ENCODE results near the gene TBL2.
A peak's percentile ranks its signal among the peaks of the same experiment; 100 is the strongest.
"Not testable (repeated sequence)": the region's sequence is repeated elsewhere in the genome, so short reads cannot be mapped to it uniquely, and the experiment has no call there.

The TBL2 gene

GRCh38 chr7:73569042-73569608 is 9.3 kb downstream of the TBL2 start:
- DNase-seq, result no peak

- DNase-seq, result no peak
These were observed 10.3 kb downstream of the TBL2 start for GRCh38 chr7:73567846-73568685.

GRCh38 chr7:73567140-73567539 is 11.2 kb downstream of the TBL2 start:
- DNase-seq, result no peak

- not testable (repeated sequence) for DNase-seq
These were observed 11.9 kb downstream of the TBL2 start for GRCh38 chr7:73566431-73566830.

- peak; percentile 16 for DNase-seq
These were observed 12.6 kb downstream of the TBL2 start for GRCh38 chr7:73565675-73566340.

- no peak for DNase-seq
These were observed 18.1 kb downstream of the TBL2 start for GRCh38 chr7:73560109-73560835.

GRCh38 chr7:73557397-73558257 is 20.8 kb downstream of the TBL2 start, which contains the start of gene BCL7B:
TSS of gene BCL7B (minus strand) at chr7:73557690. CDS start at chr7:73557578, 112 bp downstream.
- peak; percentile 83 for DNase-seq

GRCh38 chr7:73557108-73557396 is 21.3 kb downstream of the TBL2 start:
- DNase-seq, result peak; percentile 92

- DNase-seq, result no peak
These were observed 21.9 kb downstream of the TBL2 start for GRCh38 chr7:73556208-73557107.

- no peak for DNase-seq
These were observed 22.9 kb downstream of the TBL2 start for GRCh38 chr7:73555411-73555982.

GRCh38 chr7:73550093-73550492 is 28.3 kb downstream of the TBL2 start:
- DNase-seq, result not testable (repeated sequence)

GRCh38 chr7:73549176-73549575 is 29.2 kb downstream of the TBL2 start:
- no peak for DNase-seq

- no peak for DNase-seq
These were observed 30.5 kb downstream of the TBL2 start for GRCh38 chr7:73547841-73548240.

- no peak for DNase-seq
These were observed 33.7 kb downstream of the TBL2 start for GRCh38 chr7:73544678-73545077.

GRCh38 chr7:73541722-73542121 is 36.7 kb downstream of the TBL2 start:
- no peak for DNase-seq

GRCh38 chr7:73539709-73540108 is 38.7 kb downstream of the TBL2 start:
- no peak for DNase-seq

- not testable (repeated sequence) for DNase-seq
These were observed 39.9 kb downstream of the TBL2 start for GRCh38 chr7:73538510-73538909.

GRCh38 chr7:73537051-73537450 is 41.3 kb downstream of the TBL2 start:
- DNase-seq, result no peak

- DNase-seq, result no peak
These were observed 41.9 kb downstream of the TBL2 start for GRCh38 chr7:73536479-73536878.

- DNase-seq, result not testable (repeated sequence)
These were observed 42.5 kb downstream of the TBL2 start for GRCh38 chr7:73535918-73536317.

- DNase-seq, result no peak
These were observed 44.6 kb downstream of the TBL2 start for GRCh38 chr7:73533742-73534141.

All from CD4-positive, alpha-beta T cell treated with Interleukin-17A for 1 hour (primary cell).